ENCODE data around the gene MLH3.
"Not testable (repeated sequence)": the region's sequence is repeated elsewhere in the genome, so short reads cannot be mapped to it uniquely, and the experiment has no call there.

Gene MLH3

DNA sequence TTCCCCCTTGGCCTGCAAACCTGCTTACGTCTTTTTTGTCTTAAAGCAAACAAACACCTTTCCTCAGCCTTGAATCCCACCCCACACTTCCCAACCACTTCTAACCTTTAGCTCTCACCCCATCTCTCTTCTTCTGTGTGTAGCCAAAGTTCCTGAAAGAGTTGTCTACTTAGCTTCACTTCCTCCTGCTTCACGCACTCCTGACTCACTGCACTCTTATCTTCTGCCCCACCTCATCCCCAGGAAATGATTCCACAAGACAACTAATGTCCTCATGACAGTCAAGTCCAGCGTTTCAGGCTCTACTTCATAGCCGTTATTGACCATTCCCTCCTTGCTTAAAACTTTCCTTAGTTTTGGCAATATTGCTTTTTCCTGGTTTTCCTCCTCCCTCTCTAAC is 26.2 kb downstream of the MLH3 start:
- peak; percentile 58 for DNase-seq

DNA sequence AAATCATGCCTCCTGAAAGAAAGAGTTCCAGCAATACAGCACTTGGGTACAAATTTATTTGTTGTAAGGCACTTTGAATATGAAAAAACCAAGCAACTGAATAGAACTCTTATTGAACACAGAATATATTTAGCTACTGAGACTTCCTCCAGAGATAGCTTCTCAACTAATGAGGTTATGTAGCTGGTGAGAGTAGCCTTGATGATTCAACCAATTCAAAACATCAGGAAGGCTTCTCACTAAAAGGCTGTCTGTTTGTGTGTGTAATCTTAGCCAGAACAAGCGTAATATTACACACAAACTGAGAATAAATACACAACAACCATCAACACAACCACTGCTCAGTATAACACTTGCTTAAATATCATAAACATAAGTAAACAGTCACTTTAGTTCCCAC is 28.2 kb downstream of the MLH3 start:
- DNase-seq: no peak

DNA sequence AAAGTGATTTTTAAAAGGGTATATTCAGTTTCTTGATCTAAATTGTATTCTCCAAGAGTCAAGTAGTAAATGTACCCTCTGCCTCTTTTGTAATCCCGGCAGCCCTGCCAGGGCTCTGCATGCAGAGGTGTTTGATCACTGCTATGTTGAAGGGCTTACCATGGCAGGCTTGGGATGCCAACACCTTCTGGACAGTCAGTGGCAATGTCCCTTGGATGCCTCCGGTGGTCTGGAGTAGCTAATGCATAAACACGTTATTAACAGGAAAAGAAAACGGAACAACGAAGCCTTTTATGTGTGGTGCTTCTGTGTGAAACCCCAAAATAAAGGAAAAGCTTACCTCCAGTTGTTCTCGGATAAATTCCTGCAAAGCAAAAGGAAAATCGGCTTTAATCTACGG is 28.6 kb downstream of the MLH3 start:
- DNase-seq: no peak

DNA sequence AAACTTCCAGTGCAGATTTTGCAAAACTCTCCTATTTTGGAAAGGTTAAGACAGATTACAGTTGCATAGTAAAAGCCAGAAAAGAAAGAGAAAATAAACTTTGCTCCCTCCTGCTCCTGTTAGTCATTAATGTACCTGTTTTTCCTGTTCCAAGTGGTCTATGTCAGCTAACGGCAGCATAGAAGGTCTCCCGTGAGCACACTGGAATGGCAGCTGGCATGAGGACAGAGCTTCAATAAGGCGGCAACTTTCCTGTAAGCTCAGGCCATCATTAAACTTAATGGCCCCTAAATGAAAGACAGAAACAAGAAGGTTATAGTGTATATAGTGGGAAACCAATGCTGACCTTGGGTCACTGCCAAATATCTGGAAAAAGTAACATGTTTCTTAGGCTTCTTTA is 32.6 kb downstream of the MLH3 start:
- no peak for DNase-seq

DNA sequence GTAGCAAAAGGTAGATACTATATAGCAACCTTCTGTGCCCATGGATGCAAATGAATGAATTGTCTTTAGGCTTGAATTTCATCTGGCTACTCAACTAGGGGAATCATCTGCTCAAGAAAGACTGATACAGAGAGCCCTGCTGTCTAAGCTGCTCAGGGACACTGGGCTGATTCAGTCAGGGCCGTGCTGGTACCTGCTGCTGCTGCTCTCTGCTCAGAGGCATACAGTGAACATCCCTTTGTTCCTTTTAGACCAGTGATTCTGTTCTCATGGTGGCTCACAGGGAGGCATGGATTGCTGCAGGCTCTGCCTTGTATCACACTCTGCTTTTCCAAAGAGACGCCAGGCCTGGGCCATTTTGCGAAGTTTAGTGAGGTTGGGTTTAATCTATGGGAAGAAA is 34.5 kb downstream of the MLH3 start:
- DNase-seq: no peak

DNA sequence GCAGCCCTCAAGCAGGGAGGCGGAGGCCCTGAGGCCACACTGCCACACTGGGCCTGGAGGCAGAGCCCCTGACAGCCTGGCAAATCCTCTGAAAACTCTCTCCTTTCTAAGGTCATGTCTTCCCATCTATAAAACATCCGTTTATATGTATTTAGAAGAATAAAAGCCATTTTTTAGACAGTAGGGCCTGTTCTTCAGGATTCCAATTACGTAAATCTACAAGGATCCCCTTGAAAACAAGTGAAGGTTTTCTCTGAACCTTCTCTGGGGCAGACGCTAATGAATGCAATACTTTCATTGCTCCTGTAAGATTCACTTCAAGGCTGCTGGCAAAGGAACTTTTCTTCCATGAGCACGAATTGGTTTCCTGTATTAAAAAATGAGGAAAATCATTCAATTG is 35.8 kb downstream of the MLH3 start:
- DNase-seq: no peak

DNA sequence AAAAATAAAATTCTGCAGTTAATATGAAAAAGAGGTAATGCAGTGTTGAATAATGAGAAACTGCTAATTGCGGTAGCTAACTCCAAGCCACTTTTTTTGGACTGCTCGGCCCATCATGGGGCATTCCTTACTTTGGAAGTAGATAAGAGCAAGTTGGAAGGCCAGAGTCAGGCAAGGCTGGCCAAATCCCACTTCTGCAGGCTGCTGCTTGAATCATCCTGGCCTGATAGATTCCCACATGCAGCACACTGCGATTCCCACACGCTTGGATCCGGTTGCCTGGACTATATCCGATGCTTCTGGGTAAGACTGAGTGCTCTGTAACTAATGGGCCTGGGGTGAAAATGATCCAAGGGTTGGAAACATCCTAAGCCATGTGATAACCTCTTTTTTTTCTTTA is 38.0 kb downstream of the MLH3 start:
- no peak for DNase-seq

DNA sequence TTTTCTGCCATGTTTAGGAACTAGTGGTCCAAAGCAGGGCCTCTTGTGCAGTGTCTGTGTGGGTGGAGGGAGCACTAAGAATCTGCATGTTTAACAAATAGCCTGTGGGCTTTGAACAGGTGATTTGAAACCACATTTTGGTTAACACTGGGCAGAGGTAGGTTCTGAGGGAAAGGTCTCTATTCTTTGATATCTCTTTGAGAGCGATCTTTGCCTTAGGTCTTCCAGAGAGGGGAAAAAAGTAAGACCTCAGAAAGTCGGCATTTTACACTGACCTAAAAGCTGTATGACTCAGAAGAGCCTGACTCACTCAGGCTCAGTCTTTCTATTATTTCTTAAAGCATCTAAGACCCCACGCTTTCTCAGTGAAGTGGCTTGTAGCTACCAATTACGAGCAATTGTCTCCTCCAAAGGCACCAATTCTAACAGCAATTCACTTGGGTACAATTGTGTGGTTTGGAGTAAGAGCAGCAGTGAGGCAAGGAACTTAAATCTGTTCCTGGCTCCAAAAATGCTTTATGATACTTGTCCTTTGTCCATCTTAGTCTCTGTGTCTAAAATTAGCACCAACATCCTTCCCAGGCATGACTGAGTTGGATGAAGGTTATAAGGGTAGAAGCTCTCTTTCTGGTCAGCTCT is 39.8 kb downstream of the MLH3 start:
- no peak for DNase-seq

DNA sequence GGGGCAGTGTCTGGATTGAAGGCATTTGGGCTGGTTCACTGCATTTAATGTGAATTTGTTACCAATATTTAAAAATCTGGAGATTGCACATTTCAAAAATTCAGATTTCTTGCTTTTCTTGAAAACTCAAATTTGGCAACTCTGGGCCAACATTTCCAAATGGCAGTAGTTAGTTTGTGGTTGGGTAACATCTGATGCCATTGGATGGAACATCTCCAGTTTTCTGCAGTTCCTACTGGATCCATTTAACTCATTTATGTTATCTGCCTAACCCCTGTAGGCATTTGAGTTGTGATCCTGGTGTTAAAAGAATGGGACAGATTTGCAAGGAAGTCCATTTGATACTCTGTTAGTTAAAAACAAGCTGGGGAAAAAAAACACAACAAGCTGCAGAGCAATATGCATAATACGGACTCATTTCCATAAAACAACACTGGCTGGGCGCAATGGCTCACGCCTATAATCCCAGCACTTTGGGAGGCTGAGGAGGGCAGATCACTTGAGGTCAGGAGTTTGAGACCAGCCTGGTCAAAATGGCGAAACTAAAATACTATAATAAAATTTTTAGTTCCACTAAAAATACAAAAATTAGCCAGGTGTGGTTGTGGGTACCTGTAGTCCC is 40.7 kb downstream of the MLH3 start:
- no peak for DNase-seq

DNA sequence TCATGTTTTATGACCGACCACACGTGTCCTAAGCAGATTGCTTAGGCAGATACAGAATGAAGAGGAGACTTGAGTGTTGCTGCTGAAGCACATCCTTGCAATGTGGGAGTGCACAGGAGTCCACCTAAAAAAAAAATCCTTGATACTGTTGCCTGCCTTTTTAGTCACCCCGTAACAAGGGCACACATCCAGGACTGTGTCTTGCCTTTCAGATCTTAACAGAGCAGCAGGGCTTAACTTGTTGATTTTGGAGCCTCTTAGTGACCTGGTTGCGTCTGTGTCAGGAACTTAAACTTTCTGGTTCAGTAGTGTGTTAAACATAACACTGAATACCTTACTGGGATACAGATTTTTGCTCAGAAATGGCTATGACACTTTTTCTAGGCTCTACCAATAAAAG is 42.1 kb downstream of the MLH3 start:
- DNase-seq: no peak

DNA sequence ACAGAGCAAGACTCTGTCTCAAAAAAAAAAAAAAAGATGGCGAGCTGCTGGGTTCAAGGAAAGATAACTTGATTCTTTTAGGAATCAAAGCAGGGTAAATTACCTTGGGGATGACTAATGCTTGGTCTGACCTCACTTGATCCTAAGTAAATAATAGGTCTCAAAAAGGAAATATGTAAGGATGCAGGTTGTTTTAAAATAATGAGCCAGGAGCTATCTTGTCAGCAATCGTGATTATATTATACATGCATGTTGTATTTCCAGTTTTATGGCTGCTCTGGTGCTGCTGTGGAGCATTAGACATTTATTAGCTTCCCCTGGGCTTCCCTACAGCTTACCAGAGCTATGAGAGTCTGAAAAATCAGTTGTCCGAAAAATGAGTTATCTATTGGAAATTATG is 45.9 kb downstream of the MLH3 start:
- no peak for DNase-seq

DNA sequence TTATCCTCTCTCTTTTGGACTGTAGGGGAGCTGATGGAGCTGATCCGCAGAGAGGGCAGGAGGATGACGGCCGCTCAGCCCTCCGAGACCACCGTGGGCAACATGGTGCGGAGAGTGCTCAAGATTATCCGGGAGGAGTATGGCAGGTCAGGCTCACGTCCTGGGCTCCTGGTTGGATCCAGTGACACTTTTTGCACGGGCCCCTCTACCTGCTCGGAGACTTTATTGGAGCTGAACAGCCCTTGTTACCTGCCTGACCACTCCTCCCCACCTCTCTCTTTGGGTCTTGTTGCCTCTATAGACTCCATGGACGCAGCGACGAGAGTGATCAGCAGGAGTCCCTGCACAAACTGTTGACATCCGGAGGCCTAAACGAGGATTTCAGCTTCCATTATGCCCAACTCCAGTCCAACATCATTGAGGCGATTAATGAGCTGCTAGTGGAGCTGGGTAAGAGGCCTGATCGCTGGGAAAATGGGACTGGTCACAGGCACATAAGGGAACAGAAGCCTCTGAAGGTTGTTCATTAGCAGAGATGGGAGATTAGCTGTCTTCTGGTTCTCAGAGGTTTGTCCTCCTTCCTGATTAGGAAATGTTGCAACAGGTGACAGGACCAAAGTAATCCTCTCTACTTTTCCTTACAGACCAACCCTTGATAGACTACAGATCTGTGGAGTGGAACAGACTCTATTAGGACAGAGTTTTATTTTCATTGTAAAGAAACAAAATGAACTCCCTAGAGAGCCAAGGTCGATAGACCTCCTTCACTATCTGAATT is 47.8 kb downstream of the MLH3 start:
- DNase-seq: no peak

DNA sequence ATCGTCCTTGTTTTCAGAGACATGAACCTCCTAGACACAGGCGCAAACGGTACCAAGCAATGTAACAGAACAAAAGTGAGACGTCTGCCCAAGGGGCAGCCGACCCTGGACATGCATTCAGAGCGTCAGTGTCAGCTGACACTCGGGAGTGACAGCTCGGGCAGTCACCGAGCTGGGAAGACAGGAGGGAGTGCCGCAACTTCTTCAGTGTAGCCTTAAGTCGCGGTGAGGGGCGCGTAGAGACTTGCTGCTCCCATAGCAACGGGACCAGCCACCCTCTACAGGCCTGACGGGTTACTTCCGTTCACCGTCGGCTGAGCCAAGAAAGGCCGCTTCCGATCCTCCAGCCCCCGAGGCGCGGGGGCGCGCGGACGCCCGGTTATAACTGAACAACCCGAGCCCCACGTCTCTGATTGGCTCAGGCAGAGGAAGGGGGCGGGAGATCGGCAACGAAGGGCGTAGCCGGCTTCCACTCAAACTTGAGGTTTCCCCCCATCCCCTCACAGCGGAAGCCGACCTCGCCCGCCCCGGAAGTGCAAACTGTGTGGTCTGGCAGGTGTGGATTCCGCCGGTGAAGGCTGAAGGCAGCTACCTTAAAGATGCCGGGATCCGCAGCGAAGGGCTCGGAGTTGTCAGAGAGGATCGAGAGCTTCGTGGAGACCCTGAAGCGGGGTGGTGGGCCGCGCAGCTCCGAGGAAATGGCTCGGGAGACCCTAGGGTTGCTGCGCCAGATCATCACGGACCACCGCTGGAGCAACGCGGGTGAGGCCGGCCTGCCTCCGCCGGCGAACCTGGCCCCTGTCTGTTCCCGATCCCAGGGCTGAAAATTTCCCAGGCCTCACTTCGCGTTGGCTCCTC is 48.6 kb downstream of the MLH3 start, which contains the start of gene EIF2B2:
EIF2B2 (plus strand) TSS at position 530 of the 858 bp plus-strand sequence; CDS start at position 600, 70 bp downstream.
- peak; percentile 96 for DNase-seq

DNA sequence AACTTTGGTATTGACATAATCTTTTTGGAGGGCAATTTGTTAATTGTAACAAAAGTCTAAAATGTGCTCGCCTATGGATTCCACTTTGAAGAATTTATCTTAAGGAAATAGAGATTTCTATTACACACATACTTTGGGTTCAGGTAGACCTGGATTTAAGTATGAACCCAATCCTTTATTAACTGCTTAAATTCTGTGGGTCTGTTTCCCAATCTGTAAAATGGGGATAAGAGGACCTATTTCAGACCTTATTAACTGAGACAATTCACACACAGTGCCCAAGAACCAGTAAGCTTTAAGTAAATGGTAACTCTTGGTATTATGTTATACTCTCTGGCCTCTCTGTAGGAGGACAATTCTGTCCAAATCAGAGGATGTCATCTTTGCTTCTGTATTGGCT is 49.4 kb downstream of the MLH3 start:
- no peak for DNase-seq

DNA sequence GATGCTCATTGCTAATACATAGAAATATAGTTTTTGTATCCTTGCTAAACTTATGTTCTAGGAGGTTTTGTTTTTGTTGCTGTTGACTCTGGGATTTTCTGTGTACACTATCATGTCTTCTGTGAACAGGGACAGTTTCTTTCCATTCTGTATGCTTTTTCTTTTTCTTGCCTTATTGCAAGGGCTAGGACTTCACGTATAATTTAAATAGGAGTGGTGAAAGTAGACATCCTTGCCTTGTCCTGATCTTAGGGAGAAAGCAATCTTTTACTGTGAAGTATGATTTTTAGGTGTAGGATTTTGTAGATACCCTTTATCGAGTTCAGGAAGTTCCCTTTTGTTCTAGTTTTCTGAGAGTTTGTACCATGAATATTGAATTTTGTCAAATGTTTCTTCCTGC is 50.0 kb downstream of the MLH3 start:
- no peak for DNase-seq

DNA sequence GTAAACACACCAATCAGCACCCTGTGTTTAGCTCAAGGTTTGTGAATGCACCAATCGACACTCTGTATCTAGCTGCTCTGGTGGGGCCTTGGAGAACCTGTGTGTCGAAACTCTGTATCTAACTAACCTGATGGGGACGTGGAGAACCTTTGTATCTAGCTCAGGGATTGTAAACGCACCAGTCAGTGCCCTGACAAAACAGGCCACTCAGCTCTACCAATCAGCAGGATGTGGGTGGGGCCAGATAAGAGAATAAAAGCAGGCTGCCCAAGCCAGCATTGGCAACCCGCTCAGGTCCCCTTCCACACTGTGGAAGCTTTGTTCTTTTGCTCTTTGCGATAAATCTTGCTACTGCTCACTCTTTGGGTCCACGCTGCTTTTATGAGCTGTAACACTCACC is 55.5 kb downstream of the MLH3 start:
- not testable (repeated sequence) for DNase-seq

DNA sequence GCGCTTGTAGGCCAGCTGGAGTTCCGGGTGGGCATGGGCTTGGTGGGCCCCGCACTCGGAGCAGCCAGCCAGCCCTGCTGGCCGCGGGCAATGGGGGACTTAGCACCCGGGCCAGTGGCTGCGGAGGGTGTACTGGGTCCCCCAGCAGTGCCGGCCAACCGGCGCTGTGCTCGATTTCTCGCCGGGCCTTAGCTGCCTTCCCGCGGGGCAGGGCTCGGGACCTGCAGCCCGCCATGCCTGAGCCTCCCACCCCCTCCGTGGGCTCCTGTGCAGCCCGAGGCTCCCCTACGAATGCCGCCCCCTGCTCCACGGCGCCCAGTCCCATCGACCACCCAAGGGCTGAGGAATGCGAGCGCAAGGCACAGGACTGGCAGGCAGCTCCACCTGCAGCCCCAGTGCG is 57.1 kb downstream of the MLH3 start:
- DNase-seq: not testable (repeated sequence)

DNA sequence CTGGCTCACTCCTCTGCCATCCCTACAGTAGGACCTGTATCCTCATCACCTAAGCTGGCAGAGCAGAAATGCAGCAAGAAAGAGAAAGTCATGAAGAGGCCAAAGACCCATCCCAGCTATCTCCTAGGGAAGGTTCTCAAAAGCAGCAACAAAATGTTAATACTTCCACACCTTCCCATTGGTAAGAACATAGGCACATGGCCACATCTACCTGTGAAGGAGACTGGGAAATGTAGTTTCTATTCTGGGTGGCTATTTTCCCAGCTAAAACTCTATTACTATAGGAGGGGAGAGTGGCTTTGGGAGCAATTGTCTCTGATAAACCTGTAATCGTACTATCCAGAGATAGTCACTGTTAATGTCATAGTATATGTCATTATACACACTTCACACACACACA is 62.3 kb downstream of the MLH3 start:
- no peak for DNase-seq

DNA sequence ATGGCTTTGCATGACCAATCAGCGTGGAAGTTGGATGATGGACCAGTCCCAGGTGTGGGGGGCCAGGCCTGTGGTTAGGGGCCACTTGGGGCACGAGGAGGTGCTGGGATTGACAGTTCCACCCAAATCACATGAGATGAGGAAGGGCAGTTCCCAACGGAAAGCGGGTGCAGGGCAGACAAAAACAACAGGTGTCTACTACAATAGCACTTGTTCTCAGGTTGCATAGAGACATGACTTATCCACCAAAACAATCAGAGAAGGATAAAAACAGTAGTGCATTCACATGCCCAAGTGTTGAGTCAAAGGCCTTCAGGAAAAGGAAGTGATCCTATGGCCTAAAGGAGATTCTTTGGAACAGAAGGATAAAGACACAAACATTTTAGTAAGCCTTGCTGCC is 63.1 kb downstream of the MLH3 start:
- no peak for DNase-seq

DNA sequence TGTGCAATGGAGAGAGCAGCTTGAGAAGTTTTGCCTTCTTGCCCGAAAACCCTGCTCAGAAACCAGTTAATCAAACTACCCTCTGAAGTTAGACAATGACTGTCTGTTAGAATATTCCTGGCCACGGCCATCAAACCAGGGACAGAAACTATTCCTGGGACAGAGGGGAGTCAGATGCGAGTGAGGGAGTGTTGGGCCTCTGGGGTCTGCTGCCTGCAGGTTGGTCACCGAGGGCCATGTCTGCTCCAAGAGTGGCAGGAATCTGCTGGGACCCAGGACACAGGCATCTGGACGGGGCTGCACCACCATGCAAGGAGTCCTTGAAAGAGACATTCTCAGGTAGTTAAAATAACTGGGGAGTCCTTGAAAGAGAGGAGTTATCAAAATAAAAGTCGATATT is 65.5 kb downstream of the MLH3 start:
- no peak for DNase-seq

DNA sequence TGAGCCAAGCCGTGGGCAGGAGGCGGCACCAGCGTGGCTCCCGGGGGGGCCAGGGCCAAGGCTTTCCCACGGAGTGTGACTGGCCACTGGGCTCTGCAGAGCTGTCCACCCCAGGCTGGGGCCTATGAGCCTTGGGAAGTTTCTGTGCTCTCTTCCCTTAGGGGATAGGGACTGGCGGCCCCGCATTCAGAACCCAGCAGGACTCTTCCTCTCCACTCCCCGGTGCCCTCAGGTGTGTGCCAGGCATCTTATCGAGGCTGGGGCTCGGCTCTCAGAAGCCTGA is 66.3 kb downstream of the MLH3 start:
- DNase-seq: no peak

DNA sequence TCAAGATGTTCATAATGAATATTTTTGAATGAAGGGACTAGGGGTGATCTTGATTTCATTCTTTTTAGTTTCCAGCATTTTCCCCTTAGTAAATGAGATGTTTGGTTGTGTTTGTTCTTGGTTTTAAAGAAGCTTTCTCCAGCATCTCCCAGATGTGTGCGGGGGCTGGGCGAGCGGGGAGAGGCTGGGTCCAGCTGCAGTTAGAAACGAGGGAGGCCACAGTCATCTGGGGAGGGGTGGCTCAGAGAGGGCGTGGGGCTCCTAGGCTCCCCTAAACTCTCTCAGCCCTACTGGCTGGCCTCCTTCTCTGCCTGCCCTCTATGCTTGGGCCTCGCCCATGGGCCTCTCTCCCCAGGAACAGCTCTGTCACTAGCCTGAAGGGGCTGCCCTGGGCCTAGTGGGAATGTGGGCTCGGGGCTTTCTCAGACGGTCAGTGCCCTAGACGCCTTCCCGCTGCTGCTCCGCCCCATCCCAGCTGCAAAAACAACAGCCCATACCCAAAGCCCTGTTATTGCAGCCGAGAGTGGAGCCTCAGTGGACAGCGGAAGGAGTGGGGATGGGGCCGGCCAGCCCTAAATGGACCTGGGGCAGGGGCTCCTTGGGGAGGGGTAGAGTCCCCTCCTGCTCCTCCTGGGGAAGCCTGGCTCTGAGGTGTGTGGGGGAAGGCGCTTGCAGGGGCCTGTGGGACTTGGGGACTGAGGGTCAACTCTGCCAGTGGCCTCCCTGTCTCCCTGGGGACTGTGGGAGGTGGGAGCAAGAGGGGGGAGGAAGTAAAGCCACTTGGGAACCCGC is 66.8 kb downstream of the MLH3 start:
- DNase-seq: no peak

DNA sequence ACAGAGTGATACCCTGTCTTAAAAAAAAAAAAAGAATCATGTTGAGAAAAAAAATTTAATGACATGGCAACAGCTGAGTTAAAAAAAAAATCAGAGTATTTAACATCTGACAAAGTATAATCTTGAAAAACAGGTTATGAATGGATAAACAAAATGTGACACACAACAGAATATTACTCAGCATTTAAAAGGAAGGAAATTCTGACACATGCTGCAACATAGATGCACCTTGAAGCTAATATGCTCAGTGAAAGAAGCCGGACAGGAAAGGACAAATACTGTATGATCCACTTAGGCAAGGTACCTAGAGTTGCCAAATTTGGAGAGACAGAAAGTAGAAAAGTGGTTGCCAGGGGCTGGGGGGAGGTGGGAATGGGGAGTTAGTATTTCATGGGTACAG is 67.9 kb downstream of the MLH3 start:
- DNase-seq: no peak

Data from OCI-M1 (cell line).